ENCODE measurements around the gene OGFR.

GRCh38 chr20:62845416-62846160 lies 41.0 kb downstream of the OGFR start:
- TF ChIP-seq POLR2A (IDR thresholded peaks at IDR 0.05; ENCODE audit: low read depth, low read length): no peak
- TF ChIP-seq POLR2AphosphoS5 (IDR thresholded peaks at IDR 0.05; ENCODE audit: low read depth, low read length): no peak
- no peak for TF ChIP-seq TAF1 (IDR thresholded peaks at IDR 0.05; ENCODE audit: borderline replicate concordance, low read depth, low read length)

All from GM12892 (cell line).